H7 (cell line): Measurements from ENCODE around the gene LMBRD2. TPM values are rescaled to one million over a fixed set of nuclear protein-coding genes. Genes with fewer than 3 reads are reported as not detected.
"Not testable (repeated sequence)": the region's sequence is repeated elsewhere in the genome, so short reads cannot be mapped to it uniquely, and the experiment has no call there.

Experiments used
- DNase-seq: peaks from one replicate; pipeline ENCODE4 v3.0.0; 2012
- H3K27me3 ChIP-seq: 2 replicates; pipeline ENCODE4 v1.6.0; 2011; ENCODE audit warnings: mild to moderate bottlenecking, low read length; ENCODE audit not compliant: control insufficient read depth, insufficient read depth
- H3K36me3 ChIP-seq: replicated peaks from 2 replicates; pipeline ENCODE4 v1.5.1; 2011; ENCODE audit warnings: low read length; ENCODE audit not compliant: control insufficient read depth, insufficient read depth
- H3K4me3 ChIP-seq: 2 replicates; pipeline ENCODE4 v1.5.1; 2011; ENCODE audit warnings: low read depth, mild to moderate bottlenecking, control low read depth, low read length, moderate library complexity; ENCODE audit not compliant: insufficient read depth
- total RNA-seq: library from RNA; depleted of rRNA; stranded (reverse); fragments of >200 nt; shearing (Covaris generic); gene quantifications from 2 replicates; pipeline ENCODE4 v1.2.3, GENCODE V29; 2014

LMBRD2 gene
- total RNA-seq, 1 experiment from 2014 or later, result 4.1 TPM

DNA sequence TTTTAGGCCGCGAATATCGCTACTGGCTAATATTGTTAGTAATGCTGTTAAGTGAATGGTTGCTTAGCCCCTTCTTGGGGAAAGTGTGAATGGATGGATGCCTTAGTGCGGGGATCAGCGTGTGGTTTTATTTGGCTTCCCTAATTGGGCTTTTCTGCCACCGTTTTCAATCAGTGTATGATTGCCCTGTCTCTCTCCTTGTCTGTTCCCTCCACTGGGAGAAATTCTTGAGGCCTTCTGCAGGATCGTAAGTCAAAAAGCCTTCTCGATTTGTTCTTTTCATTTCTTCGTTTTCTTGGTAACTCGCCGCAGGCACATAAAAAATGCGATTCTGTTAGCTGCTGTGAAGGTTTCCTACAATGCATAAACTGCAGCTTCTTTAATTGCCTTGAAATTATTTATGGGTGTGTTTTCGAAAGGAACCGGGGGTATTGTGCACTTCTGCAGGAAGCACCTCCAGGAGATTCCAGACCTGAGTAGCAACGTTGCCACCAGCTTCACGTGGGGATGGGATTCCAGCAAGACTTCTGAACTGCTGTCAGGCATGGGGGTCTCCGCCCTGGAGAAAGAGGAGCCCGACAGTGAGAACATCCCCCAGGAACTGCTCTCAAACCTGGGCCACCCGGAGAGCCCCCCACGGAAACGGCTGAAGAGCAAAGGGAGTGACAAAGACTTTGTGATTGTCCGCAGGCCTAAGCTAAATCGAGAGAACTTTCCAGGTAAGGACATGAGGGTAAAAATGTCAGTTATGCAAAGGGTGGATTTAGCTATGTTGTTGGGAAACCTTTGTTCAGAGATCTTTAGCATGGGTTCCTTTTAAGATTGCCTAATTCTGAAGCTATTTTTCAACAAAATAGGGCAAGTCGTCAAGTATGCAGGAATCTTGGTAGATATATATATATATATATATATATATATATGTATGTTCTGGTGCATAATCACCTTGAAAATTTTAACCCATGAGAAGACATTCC is 924 bp upstream of the LMBRD2 start:
- peak; percentile 18 for DNase-seq

DNA sequence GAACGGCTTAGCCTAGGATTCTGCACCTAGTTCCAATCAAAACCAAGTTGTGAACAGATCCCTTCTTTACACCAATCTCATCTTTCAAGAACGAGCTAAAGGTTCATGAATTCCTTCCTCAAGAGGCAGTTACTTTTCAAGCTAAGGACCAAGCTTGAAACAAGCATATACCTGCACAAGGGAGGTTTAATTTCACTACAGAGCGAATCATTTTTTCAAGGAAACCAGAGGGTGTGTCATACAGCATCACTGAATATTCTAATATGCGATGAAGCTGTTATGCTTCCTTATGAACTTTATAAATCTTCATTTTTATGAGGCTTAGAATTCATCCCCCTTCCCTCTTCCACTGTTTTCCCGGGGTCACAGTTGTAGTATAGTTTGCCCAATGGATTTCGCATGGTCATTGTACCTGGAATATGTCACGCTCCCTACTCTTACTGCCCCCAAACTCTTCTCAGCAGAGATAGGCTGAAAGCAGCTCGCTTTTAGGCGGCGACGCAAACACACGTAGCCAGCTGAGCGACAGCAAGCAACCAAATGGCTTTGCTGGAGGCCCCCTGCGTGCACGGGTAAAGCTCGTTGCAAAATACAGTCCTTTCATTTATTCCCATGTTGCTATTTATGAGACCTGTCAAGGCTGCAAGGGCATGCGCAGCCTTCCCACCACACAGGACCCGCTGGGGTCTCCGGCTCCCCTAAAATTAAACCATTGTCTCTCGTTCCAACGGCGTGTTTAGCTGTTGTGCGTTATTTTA is 832 bp downstream of the LMBRD2 start:
- no peaks in the 10 kb centered on the region for H3K27me3 ChIP-seq
- H3K4me3 ChIP-seq, result peak overlapping the region; percentile 84
- peak; percentile 54 for DNase-seq
- peaks cover 5% of the 10 kb centered on the region for H3K36me3 ChIP-seq

More for the DNA sequence above, 924 bp upstream of the LMBRD2 start:
- Histone ChIP-seq H3K27me3 (no peaks in the 10 kb centered on the region), H3K4me3 (peak overlapping the region; percentile 84), H3K36me3 (peaks cover 8% of the 10 kb centered on the region)

DNA sequence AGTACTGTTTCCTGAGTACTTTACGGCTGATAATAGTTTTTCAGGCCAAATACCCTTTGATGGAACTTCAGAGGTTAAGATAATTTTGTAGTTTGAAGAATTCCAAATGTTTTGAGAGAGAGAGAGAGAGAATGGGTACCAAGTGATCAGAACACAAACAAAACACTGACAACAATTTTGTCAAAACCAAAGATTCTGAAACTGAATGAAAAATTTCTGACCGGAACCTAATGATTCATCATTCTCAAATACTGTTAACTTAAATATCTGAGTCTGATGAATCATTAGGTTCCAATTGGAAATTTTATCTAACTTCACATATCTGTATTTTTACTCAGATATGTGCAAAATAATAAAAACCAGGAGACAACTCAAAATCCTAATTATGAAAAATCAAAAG is 4.0 kb downstream of the LMBRD2 start:
- Histone ChIP-seq H3K36me3 (no peaks in the 10 kb centered on the region), H3K27me3 (no peaks in the 10 kb centered on the region), H3K4me3 (no peak overlapping the region)
- DNase-seq, result no peak

DNA sequence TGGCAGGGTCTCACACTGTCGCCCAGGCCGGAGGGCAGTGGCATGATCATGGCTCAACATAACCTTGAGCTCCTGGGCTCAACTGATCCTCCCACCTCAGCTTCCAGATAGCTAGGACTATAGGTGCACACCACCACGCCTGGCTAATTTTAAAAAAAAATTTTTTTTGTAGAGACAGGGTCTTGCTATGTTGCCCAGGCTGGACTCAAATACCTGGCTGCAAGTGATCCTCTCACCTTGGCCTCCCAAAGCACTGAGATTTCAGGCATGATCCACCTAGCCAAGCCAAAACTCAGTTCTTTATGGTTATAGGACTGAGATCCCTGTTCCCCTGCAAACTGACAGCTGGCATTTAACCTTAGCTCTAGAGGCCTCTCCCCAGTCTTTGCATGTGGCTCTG is 5.3 kb downstream of the LMBRD2 start:
- Histone ChIP-seq H3K27me3 (no peaks in the 10 kb centered on the region), H3K36me3 (no peaks in the 10 kb centered on the region), H3K4me3 (no peak overlapping the region)
- DNase-seq, result no peak

DNA sequence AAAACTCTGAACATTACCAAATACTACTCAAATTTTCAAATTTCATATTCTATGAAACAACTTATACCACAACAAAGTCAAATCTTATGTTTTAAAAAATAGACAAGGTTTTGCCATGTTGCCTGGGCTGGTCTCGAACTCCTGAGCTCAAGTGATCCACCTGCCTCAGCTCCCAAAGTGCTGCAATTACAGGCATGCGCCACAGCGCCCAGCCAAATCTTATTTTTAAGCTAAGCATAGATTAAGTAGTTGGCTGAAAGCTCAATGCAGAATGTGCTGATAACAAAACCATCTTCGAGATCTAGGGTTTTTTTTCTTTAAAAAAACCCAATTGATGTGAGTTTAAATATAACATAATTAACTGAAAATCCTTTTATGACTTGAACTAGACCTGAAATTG is 6.4 kb downstream of the LMBRD2 start:
- Histone ChIP-seq H3K36me3 (no peaks in the 10 kb centered on the region), H3K4me3 (no peak overlapping the region)
- DNase-seq, result no peak

DNA sequence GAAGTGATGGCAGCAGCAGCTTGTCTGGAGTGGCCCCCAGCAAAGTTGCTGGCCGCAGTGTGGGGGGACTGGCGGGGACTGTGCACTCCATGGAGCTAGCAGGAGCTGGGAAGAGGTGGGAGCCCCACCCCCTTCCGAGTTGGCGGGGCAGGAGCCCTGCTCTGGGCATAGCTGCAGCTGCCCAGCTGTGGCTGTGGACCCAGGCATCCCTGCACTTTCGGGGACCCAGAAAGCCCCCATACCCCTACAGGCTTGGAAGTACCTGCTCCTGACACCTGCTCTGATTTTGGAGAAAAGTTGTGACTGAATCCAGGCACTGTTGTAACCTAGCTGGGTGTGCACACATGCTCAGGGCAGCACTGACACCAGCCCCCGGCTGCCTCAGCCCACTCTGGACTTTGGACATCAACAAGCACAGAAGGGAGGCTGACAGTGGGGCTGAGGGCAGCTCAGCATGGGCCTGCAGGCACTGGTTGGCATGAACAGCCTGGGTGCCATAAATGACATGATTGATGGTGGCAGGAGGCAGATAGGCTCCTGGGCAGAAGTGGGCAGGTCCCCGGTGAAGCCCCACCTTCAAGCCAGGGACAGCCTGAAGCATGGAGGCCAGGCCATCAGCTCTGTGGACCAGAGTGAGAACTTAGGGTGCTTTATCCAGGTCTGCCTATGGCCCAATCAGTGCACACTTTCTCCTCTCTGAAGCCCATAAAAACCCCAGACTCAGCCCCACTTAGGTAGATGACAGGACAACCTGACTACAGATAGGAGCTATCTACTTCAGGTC is 12.6 kb downstream of the LMBRD2 start:
- H3K36me3 ChIP-seq, result no peaks in the 10 kb centered on the region
- H3K4me3 ChIP-seq, result no peak overlapping the region
- H3K27me3 ChIP-seq, result no peaks in the 10 kb centered on the region
- no peak for DNase-seq

More for the DNA sequence above, 6.4 kb downstream of the LMBRD2 start:
- no peaks in the 10 kb centered on the region for H3K27me3 ChIP-seq

DNA sequence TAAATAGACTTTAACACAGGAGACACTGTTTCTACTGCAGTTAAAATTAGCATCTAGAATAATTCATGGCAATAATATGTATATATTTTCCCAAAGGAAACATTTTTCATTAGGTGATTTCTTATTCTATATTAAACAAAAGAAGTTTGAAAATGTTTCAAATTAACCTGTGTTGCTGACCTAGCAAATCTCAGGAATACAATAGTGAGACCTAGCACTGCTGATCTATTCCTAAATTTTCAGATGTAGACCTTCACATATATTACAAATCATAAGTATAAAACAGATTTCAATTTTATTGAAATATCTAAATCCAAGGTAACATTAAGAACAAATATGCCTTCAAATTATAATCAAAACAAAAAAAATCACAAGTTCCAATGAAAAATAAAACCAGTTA is 15.1 kb downstream of the LMBRD2 start:
- Histone ChIP-seq H3K4me3 (no peak overlapping the region), H3K27me3 (no peaks in the 10 kb centered on the region), H3K36me3 (no peaks in the 10 kb centered on the region)
- no peak for DNase-seq

DNA sequence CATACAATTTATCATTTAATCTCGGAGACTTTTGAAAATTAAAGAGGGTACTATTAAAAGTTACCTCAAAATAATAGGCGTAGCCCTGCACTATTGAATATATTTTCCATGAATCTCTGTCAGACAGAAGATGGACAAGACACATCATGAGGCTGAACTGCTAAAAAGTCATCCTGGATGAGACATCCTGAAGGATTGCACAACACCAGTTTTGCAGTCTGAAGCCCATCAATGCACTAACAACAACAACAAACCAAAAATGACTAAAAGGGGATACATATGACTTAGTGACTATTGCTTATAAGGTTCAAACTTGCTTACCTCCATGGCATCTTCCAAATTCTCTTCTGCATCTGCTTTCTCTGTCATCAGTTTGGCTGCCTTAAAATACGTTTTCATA is 15.7 kb downstream of the LMBRD2 start:
- no peak overlapping the region for H3K4me3 ChIP-seq
- DNase-seq, result no peak
- H3K36me3 ChIP-seq, result no peaks in the 10 kb centered on the region
- no peaks in the 10 kb centered on the region for H3K27me3 ChIP-seq

DNA sequence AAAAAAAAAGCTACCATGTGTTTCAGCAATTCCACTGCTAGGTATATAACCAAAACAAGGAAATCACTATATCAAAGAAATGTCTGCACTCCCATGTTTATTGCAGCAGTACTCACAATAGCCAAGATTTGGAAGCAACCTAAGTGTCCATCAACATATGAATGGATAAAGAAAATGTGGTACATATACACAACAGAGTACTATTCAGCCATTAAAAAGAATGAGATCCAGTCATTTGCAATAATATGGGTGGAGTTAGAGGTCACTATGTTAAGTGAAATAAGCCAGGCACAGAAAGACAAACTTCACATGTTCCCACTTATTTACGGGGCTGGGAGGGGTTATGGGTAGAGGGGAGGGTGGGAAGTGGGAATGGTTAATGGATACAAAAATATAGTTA is 18.7 kb downstream of the LMBRD2 start:
- H3K4me3 ChIP-seq, H3K36me3 ChIP-seq, DNase-seq, H3K27me3 ChIP-seq: not testable (repeated sequence)

DNA sequence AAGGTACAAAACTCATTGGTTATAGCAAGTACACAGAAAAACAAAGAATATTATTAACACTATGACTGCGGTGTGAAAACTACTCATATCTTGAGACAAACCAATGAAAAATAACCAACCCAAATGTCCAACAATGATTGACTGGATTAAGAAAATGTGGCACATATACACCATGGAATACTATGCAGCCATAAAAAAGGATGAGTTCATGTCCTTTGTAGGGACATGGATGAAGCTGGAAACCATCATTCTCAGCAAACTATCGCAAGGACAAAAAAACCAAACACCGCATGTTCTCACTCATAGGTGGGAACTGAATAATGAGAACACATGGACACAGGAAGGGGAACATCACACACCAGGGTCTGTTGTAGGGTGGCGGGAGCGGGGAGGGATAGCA is 22.0 kb downstream of the LMBRD2 start:
- not testable (repeated sequence) for H3K27me3 ChIP-seq, H3K4me3 ChIP-seq, H3K36me3 ChIP-seq, DNase-seq

DNA sequence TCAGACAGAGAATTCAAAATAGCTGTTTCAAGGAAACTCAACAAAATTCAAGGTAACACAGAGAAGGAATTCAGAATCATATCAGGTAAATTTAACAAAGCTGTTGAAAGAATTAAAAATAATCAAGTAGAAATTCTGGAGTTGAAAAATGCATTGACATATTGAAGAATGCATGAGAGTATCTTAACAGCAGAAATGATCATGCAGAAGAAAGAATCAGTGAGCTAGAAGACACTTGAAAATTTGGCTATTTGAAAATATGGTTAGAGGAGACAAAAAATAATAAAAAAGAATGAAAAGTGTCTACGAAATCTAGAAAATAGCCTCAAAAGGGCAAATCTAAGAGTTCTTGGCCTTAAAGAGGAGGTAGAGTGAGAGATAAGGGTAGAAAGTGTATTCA is 22.9 kb downstream of the LMBRD2 start:
- Histone ChIP-seq H3K36me3 (no peaks in the 10 kb centered on the region), H3K27me3 (no peaks in the 10 kb centered on the region)
- no peak for DNase-seq

DNA sequence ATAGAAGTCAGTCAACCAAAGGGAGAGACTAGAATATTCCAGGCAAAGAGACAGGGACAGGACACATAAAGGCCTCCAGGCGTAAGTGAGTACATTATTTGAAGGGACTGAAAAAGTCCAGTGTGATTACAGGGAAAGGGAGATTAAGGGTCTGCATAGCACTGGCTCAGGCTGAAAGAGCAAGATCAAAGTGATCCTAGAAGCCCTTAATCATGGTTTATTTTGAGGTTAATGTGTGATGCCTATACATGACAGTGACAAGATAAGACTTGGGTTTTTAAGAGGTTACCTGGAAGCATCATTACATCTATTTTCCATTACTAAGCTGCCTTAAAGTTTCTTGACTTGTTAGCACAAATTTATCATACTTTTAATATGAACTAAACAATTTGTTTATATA is 25.8 kb downstream of the LMBRD2 start:
- Histone ChIP-seq H3K27me3 (no peaks in the 10 kb centered on the region), H3K36me3 (no peaks in the 10 kb centered on the region), H3K4me3 (no peak overlapping the region)
- DNase-seq, result no peak

More for the DNA sequence above, 22.9 kb downstream of the LMBRD2 start:
- no peak overlapping the region for H3K4me3 ChIP-seq

DNA sequence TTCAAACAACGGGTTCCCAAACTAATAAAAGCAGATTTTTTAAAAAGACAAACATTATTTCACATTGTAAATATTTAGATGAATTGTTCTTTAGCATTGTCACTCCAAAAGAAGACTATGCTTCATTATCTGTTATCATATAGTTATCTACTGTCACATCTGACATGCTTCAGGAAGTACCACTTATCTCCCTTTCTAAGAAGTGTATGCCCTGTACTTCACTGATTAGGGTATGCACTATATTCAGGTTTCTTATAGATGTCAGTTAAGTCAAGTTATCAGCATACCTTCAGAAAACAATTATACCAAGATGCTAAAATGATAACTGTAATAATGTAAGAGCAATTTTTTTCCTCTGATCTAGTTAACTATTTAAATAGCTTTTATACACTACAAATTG is 40.4 kb downstream of the LMBRD2 start:
- H3K36me3 ChIP-seq, result no peaks in the 10 kb centered on the region
- H3K4me3 ChIP-seq, result no peak overlapping the region
- no peaks in the 10 kb centered on the region for H3K27me3 ChIP-seq
- no peak for DNase-seq

DNA sequence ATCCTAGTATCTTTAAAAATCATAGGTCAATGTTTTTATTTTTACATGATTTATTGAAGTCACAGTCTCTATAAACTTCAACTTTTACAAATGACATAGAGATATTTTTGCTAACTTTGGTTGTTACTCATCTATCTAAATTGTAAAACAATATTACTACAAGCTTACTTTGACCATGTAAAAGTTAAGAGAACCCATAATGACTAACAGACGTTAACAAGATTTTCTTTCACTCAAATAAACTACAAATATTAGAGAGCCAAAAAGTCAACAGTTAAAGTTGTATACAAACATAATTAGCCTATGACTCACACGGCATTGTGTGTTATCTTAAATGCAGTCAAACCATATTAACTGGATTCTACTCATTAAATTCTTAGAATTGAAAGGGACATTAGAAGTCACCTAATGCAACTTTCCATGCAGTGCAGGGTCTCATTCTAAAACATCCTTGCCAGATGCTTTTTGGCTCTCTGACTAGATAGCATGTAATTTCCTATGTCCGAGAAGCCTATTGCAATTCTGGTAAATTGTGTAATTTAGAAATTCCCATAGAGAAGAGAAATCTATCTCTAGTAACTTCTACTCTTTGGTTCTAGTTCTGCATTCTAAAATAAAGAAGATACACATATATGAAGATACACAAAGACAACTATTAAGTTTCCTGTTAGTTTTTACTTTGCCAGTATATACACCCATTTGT is 42.8 kb downstream of the LMBRD2 start:
- Histone ChIP-seq H3K27me3 (no peaks in the 10 kb centered on the region), H3K4me3 (no peak overlapping the region), H3K36me3 (no peaks in the 10 kb centered on the region)
- no peak for DNase-seq
